ENCODE results near the gene ALK.

DNA sequence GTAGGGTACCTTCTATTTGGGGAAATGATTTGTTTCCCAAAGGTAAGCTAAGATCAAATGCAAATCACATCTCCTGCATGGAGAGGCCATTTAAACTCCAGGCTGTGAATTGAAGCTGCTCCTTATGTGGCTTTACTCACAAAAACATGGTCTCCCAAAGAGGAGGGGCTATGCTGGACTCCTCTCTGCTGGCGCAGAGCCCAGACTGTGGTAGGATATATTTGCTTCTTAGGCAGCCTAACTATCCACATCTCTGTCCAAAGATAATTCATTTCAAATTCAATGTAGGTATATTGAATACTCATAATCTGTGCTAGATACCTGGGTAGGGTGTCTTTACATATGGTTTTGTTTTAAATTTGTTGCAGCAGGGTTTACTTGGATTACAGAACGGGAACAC, 358.5 kb downstream of the ALK start:
- TF ChIP-seq EGR1 (IDR thresholded peaks at IDR 0.05), result no peak
- TF ChIP-seq, protein P1, sequence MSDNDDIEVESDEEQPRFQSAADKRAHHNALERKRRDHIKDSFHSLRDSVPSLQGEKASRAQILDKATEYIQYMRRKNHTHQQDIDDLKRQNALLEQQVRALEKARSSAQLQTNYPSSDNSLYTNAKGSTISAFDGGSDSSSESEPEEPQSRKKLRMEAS (IDR thresholded peaks at IDR 0.05), result no peak
- no peak for TF ChIP-seq EP300 (IDR thresholded peaks at IDR 0.05; ENCODE audit: borderline replicate concordance)
- TF ChIP-seq TAF1 (IDR thresholded peaks at IDR 0.05; ENCODE audit: low read depth), result no peak
- no peak for TF ChIP-seq TCF12 (IDR thresholded peaks at IDR 0.05; ENCODE audit: low read depth)
- TF ChIP-seq, protein P2, sequence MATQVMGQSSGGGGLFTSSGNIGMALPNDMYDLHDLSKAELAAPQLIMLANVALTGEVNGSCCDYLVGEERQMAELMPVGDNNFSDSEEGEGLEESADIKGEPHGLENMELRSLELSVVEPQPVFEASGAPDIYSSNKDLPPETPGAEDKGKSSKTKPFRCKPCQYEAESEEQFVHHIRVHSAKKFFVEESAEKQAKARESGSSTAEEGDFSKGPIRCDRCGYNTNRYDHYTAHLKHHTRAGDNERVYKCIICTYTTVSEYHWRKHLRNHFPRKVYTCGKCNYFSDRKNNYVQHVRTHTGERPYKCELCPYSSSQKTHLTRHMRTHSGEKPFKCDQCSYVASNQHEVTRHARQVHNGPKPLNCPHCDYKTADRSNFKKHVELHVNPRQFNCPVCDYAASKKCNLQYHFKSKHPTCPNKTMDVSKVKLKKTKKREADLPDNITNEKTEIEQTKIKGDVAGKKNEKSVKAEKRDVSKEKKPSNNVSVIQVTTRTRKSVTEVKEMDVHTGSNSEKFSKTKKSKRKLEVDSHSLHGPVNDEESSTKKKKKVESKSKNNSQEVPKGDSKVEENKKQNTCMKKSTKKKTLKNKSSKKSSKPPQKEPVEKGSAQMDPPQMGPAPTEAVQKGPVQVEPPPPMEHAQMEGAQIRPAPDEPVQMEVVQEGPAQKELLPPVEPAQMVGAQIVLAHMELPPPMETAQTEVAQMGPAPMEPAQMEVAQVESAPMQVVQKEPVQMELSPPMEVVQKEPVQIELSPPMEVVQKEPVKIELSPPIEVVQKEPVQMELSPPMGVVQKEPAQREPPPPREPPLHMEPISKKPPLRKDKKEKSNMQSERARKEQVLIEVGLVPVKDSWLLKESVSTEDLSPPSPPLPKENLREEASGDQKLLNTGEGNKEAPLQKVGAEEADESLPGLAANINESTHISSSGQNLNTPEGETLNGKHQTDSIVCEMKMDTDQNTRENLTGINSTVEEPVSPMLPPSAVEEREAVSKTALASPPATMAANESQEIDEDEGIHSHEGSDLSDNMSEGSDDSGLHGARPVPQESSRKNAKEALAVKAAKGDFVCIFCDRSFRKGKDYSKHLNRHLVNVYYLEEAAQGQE (IDR thresholded peaks at IDR 0.05; ENCODE audit: low read depth), result no peak
- no peak for TF ChIP-seq RAD21 (IDR thresholded peaks at IDR 0.05; ENCODE audit: low read depth)
- no peak for TF ChIP-seq CEBPB (IDR thresholded peaks at IDR 0.05)
- TF ChIP-seq NFIC (IDR thresholded peaks at IDR 0.05), result no peak

Measured in Ishikawa (cell line).